HEK293 (cell line): ENCODE results near the gene HS6ST3.

Experiments
- CTCF ChIA-PET: fragments of 350-600 bp; formaldehyde crosslinking; extraction: SDS; loops from one replicate; lab custom pipeline; 2021; ENCODE audit warnings: antibody characterized with exemption; lab: Yijun Ruan, JAX
- POLR2A ChIA-PET: fragments of 300-600 bp; formaldehyde crosslinking; extraction: SDS; loops from one replicate; lab custom pipeline; 2020; ENCODE audit warnings: antibody characterized with exemption, inconsistent platforms; lab: Yijun Ruan, JAX
- H3K27ac ChIP-seq: fragments of 200-500 bp; sonication (Bioruptor generic); 2 replicates; pipeline ENCODE4 v1.5.1; 2014; ENCODE audit warnings: low read depth, low read length, control low read depth, inconsistent platforms; ENCODE audit errors: extremely low read depth
- H3K36me3 ChIP-seq, 2 experiments: fragments of 200-500 bp in 1 of 2; sonication (Bioruptor generic) in 1 of 2; 1 replicate in 1 of 2; 2 replicates in 1 of 2; pipeline ENCODE4 v1.5.1; 2014 to 2017; ENCODE audit warnings: inconsistent platforms in 2 of 2, low read length in 2 of 2; ENCODE audit not compliant: control insufficient read depth in 2 of 2, insufficient read depth in 1 of 2
- H3K4me1 ChIP-seq: fragments of 200-500 bp; sonication (Bioruptor generic); 2 replicates; pipeline ENCODE4 v1.5.1; 2014; ENCODE audit warnings: mild to moderate bottlenecking, low read length, inconsistent platforms; ENCODE audit not compliant: control insufficient read depth, insufficient read depth
- H3K4me3 ChIP-seq: 2 replicates; pipeline ENCODE4 v1.5.1; 2011; ENCODE audit warnings: low read depth, mild to moderate bottlenecking, control low read depth, low read length, moderate library complexity
- H3K9me3 ChIP-seq: fragments of 200-500 bp; sonication (Bioruptor generic); 2 replicates; pipeline ENCODE4 v1.5.1; 2014; ENCODE audit warnings: low read depth, low read length, inconsistent platforms; ENCODE audit not compliant: control insufficient read depth, insufficient read depth
- KLF17 ChIP-seq: fragments of 450-650 bp; formaldehyde crosslinking; IDR thresholded peaks from 2 replicates; pipeline ENCODE4 v1.5.1; 2016; ENCODE audit warnings: missing biosample characterization, missing genetic modification characterization
- MEIS1 ChIP-seq: sonication (generic); formaldehyde crosslinking; IDR thresholded peaks from 2 replicates; pipeline ENCODE4 v1.8.1; 2022; ENCODE audit warnings: missing genetic modification reagents, mild to moderate bottlenecking, borderline replicate concordance
- MZF1 ChIP-seq: fragments of 450-650 bp; formaldehyde crosslinking; IDR thresholded peaks from 2 replicates; pipeline ENCODE4 v1.5.1; 2017; ENCODE audit warnings: missing biosample characterization, missing genetic modification characterization, borderline replicate concordance
- PATZ1 ChIP-seq: fragments of 450-650 bp; formaldehyde crosslinking; IDR thresholded peaks from 2 replicates; pipeline ENCODE4 v1.5.1; 2016; ENCODE audit warnings: missing biosample characterization, missing genetic modification characterization
- PRDM1 ChIP-seq: fragments of 450-650 bp; formaldehyde crosslinking; IDR thresholded peaks from 2 replicates; pipeline ENCODE4; 2016; ENCODE audit warnings: missing biosample characterization, missing genetic modification characterization
- ZFHX2 ChIP-seq: fragments of 450-650 bp; formaldehyde crosslinking; conservative IDR thresholded peaks from 2 replicates; pipeline ENCODE4 v1.5.1; 2016; ENCODE audit warnings: missing biosample characterization, missing genetic modification characterization
- ZNF354C ChIP-seq: fragments of 450-650 bp; formaldehyde crosslinking; IDR thresholded peaks from 2 replicates; pipeline ENCODE4 v1.5.1; 2016; ENCODE audit warnings: missing biosample characterization, missing genetic modification characterization, low read depth, borderline replicate concordance
- ZNF449 ChIP-seq: fragments of 450-650 bp; formaldehyde crosslinking; IDR thresholded peaks from 2 replicates; pipeline ENCODE4 v1.5.1; 2017; ENCODE audit warnings: missing biosample characterization, mild to moderate bottlenecking, missing genetic modification characterization, moderate library complexity
- ZNF521 ChIP-seq: fragments of 450-650 bp; formaldehyde crosslinking; IDR thresholded peaks from 2 replicates; pipeline ENCODE4 v1.5.1; 2017; ENCODE audit warnings: missing biosample characterization, mild to moderate bottlenecking, missing genetic modification characterization
- ZNF560 ChIP-seq: fragments of 450-650 bp; formaldehyde crosslinking; IDR thresholded peaks from 2 replicates; pipeline ENCODE4 v1.5.1; 2017; ENCODE audit warnings: missing biosample characterization, missing genetic modification characterization, borderline replicate concordance
- ZNF621 ChIP-seq: fragments of 450-650 bp; formaldehyde crosslinking; IDR thresholded peaks from 2 replicates; pipeline ENCODE4 v1.5.1; 2017; ENCODE audit warnings: missing biosample characterization, missing genetic modification characterization
- ZNF658 ChIP-seq: fragments of 450-650 bp; formaldehyde crosslinking; IDR thresholded peaks from 2 replicates; pipeline ENCODE4; 2016; ENCODE audit warnings: missing biosample characterization, missing genetic modification characterization
- ZNF692 ChIP-seq: fragments of 450-650 bp; formaldehyde crosslinking; IDR thresholded peaks from 2 replicates; pipeline ENCODE4 v1.5.1; 2016; ENCODE audit warnings: missing biosample characterization, missing genetic modification characterization
- ZNF707 ChIP-seq: fragments of 450-650 bp; formaldehyde crosslinking; IDR thresholded peaks from 2 replicates; pipeline ENCODE4 v1.5.1; 2016; ENCODE audit warnings: missing biosample characterization, missing genetic modification characterization
- ZNF768 ChIP-seq: fragments of 450-650 bp; formaldehyde crosslinking; IDR thresholded peaks from 2 replicates; pipeline ENCODE4 v1.5.1; 2018; ENCODE audit warnings: missing biosample characterization, mild to moderate bottlenecking, missing genetic modification characterization
- ZNF791 ChIP-seq: fragments of 450-650 bp; formaldehyde crosslinking; IDR thresholded peaks from 2 replicates; pipeline ENCODE4 v1.5.1; 2016; ENCODE audit warnings: missing biosample characterization, missing genetic modification characterization
- ZNF837 ChIP-seq: fragments of 450-650 bp; formaldehyde crosslinking; IDR thresholded peaks from 2 replicates; pipeline ENCODE4 v1.5.1; 2016; ENCODE audit warnings: missing biosample characterization, missing genetic modification characterization
- ZSCAN4 ChIP-seq: fragments of 450-650 bp; formaldehyde crosslinking; IDR thresholded peaks from 2 replicates; pipeline ENCODE4 v1.5.1; 2017; ENCODE audit warnings: missing biosample characterization, missing genetic modification characterization

HS6ST3 gene

GRCh38 chr13:96553796-96554195 is 463.9 kb downstream of the HS6ST3 start (continued):
- TF ChIP-seq ZNF449 (tag by site-specific recombination), result no peak
- no peak for TF ChIP-seq MEIS1 (CRISPR knock-in tag)
- TF ChIP-seq ZNF692 (tag by site-specific recombination), result no peak
- no peak for TF ChIP-seq ZNF354C (tag by site-specific recombination)

GRCh38 chr13:96573563-96573962 is 483.7 kb downstream of the HS6ST3 start:
- Histone ChIP-seq H3K9me3 (no peaks in the 10 kb centered on the region), H3K4me1 (no peaks in the 10 kb centered on the region), H3K36me3 (no peaks in the 10 kb centered on the region), H3K4me3 (no peak overlapping the region), H3K27ac (no peak overlapping the region)
- CTCF ChIA-PET, result no interaction called here
- POLR2A ChIA-PET, result no interaction called here
- TF ChIP-seq KLF17 (tag by site-specific recombination) (no peak), MZF1 (tag by site-specific recombination) (no peak)

- no peaks in the 10 kb centered on the region for H3K9me3 ChIP-seq
- TF ChIP-seq ZNF791 (no peak), ZNF837 (tag by site-specific recombination) (no peak), ZNF768 (no peak)
- H3K4me3 ChIP-seq, result no peak overlapping the region
- no peak overlapping the region for H3K27ac ChIP-seq
- ChIA-PET CTCF (no interaction called here), POLR2A (no interaction called here)
- no peaks in the 10 kb centered on the region for H3K4me1 ChIP-seq
- H3K36me3 ChIP-seq, result no peaks in the 10 kb centered on the region
Measured at GRCh38 chr13:96575423-96576320, 485.8 kb downstream of the HS6ST3 start.

- CTCF ChIA-PET, result interaction anchor here (0.7 kb wide), 1 partner anchor 138 kb away, joined by 4 read pairs; no protein-coding TSS in a partner anchor
- H3K4me3 ChIP-seq, result no peak overlapping the region
- no peaks in the 10 kb centered on the region for H3K36me3 ChIP-seq
- H3K27ac ChIP-seq, result no peak overlapping the region
- POLR2A ChIA-PET, result no interaction called here
- TF ChIP-seq ZNF560 (tag by site-specific recombination), result no peak
- TF ChIP-seq ZNF658 (tag by site-specific recombination), result no peak
- TF ChIP-seq PATZ1, result no peak
- no peak for TF ChIP-seq PRDM1 (tag by site-specific recombination)
- TF ChIP-seq ZSCAN4 (tag by site-specific recombination), result no peak
- TF ChIP-seq ZFHX2 (tag by site-specific recombination), result no peak
- no peak for TF ChIP-seq ZNF521 (tag by site-specific recombination)
- TF ChIP-seq ZNF837 (tag by site-specific recombination), result no peak
- TF ChIP-seq ZNF707, result no peak
- TF ChIP-seq ZNF621 (tag by site-specific recombination), result no peak
- TF ChIP-seq, all 188 proteins: peak for 0
- Histone ChIP-seq H3K4me1 (no peaks in the 10 kb centered on the region), H3K9me3 (no peaks in the 10 kb centered on the region)
Measured at GRCh38 chr13:96581741-96582140, 491.8 kb downstream of the HS6ST3 start.
